HepG2 (cell line): ENCODE measurements around the gene COBLL1. TPM values are rescaled to one million over a fixed set of nuclear protein-coding genes. Genes with fewer than 3 reads are reported as not detected.
A peak's percentile ranks its signal among the peaks of the same experiment; 100 is the strongest.

ENCODE experiments used
- ARHGAP35 ChIP-seq: sonication (generic); formaldehyde crosslinking; IDR thresholded peaks from 2 replicates; pipeline ENCODE4 v1.9.0; 2022; ENCODE audit warnings: mild to moderate bottlenecking, inconsistent platforms, moderate library complexity, missing genetic modification reagents, borderline replicate concordance
- ARNT2 ChIP-seq: sonication (generic); formaldehyde crosslinking; IDR thresholded peaks from 2 replicates; pipeline ENCODE4 v1.8.0; 2022; ENCODE audit warnings: mild to moderate bottlenecking, low read depth, missing genetic modification reagents, moderate library complexity
- CBX1 ChIP-seq: IDR thresholded peaks from one replicate; pipeline ENCODE4 v1.6.1; 2016; ENCODE audit warnings: antibody characterized with exemption, low read depth
- CHD4 ChIP-seq: fragments of 200-600 bp; sonication (generic); IDR thresholded peaks from 2 replicates; pipeline ENCODE4 v1.7.0; 2017; ENCODE audit warnings: mild to moderate bottlenecking, low read length, borderline replicate concordance
- DZIP1 ChIP-seq: sonication (generic); formaldehyde crosslinking; IDR thresholded peaks from 2 replicates; pipeline ENCODE4 v1.5.0; 2020; ENCODE audit warnings: mild to moderate bottlenecking, missing genetic modification reagents
- PAX8 ChIP-seq: sonication (generic); formaldehyde crosslinking; IDR thresholded peaks from 2 replicates; pipeline ENCODE4 v1.8.0; 2022; ENCODE audit warnings: mild to moderate bottlenecking, missing genetic modification reagents, borderline replicate concordance
- PLSCR1 ChIP-seq: sonication (generic); formaldehyde crosslinking; IDR thresholded peaks from 2 replicates; pipeline ENCODE4 v1.5.0; 2020; ENCODE audit warnings: missing genetic modification reagents, mild to moderate bottlenecking, borderline replicate concordance
- RORA ChIP-seq: sonication (generic); formaldehyde crosslinking; IDR thresholded peaks from 2 replicates; pipeline ENCODE4 v1.5.0; 2020; ENCODE audit warnings: mild to moderate bottlenecking, missing genetic modification reagents, moderate library complexity
- SETDB1 ChIP-seq: sonication (generic); formaldehyde crosslinking; IDR thresholded peaks from 2 replicates; pipeline ENCODE4 v1.5.1; 2020; ENCODE audit warnings: missing genetic modification reagents, mild to moderate bottlenecking, borderline replicate concordance
- SIX4 ChIP-seq: sonication (generic); formaldehyde crosslinking; IDR thresholded peaks from 2 replicates; pipeline ENCODE4 v1.4.0; 2020; ENCODE audit warnings: missing genetic modification reagents
- SOX6 ChIP-seq, 2 experiments: fragments of 450-650 bp in 1 of 2; sonication (generic) in 1 of 2; formaldehyde crosslinking in 1 of 2; IDR thresholded peaks; 2 replicates each; pipeline versions ENCODE4 v1.4.0 to v1.6.1; 2017 to 2020; ENCODE audit warnings: antibody characterized with exemption in 1 of 2, mild to moderate bottlenecking in 1 of 2, missing genetic modification reagents in 1 of 2
- SPEN ChIP-seq: sonication (generic); formaldehyde crosslinking; IDR thresholded peaks from 2 replicates; pipeline ENCODE4 v1.5.1; 2020; ENCODE audit warnings: low read depth, mild to moderate bottlenecking, missing genetic modification reagents
- SRY ChIP-seq: sonication (generic); formaldehyde crosslinking; IDR thresholded peaks from 2 replicates; pipeline ENCODE4 v1.8.0; 2022; ENCODE audit warnings: mild to moderate bottlenecking, missing genetic modification reagents
- ZFYVE20 ChIP-seq: sonication (generic); formaldehyde crosslinking; IDR thresholded peaks from 2 replicates; pipeline ENCODE4 v1.8.0; 2023; ENCODE audit warnings: low read depth, mild to moderate bottlenecking, moderate library complexity, missing genetic modification reagents, borderline replicate concordance
- ZNF235 ChIP-seq: sonication (generic); formaldehyde crosslinking; IDR thresholded peaks from 2 replicates; pipeline ENCODE4 v1.8.1; 2023; ENCODE audit warnings: mild to moderate bottlenecking, missing genetic modification reagents, borderline replicate concordance
- ZNF512B ChIP-seq: sonication (generic); formaldehyde crosslinking; IDR thresholded peaks from 2 replicates; pipeline ENCODE4 v1.5.1; 2020; ENCODE audit warnings: missing genetic modification reagents, mild to moderate bottlenecking, borderline replicate concordance
- ZNF644 ChIP-seq: IDR thresholded peaks from 2 replicates; pipeline ENCODE4 v1.6.1; 2016; ENCODE audit warnings: low read depth
- ZNF746 ChIP-seq: sonication (generic); formaldehyde crosslinking; IDR thresholded peaks from 2 replicates; pipeline ENCODE4 v1.8.0; 2022; ENCODE audit warnings: mild to moderate bottlenecking, missing genetic modification reagents
- ZNF772 ChIP-seq: sonication (generic); formaldehyde crosslinking; IDR thresholded peaks from 2 replicates; pipeline ENCODE4 v1.5.0; 2020; ENCODE audit warnings: mild to moderate bottlenecking, missing genetic modification reagents
- ZSCAN30 ChIP-seq: sonication (generic); formaldehyde crosslinking; IDR thresholded peaks from 2 replicates; pipeline ENCODE4 v1.5.0; 2020; ENCODE audit warnings: mild to moderate bottlenecking, missing genetic modification reagents
- polyA plus RNA-seq, 8 experiments: library from polyadenylated mRNA; depleted of rRNA in 3 of 8; stranded (reverse) in 7 of 8; unstranded in 1 of 8; fragments of >200 nt; fragmentation: Illumina TruSeq in 4 of 8; extraction: Trizol in 4 of 8; gene quantifications; 2 replicates each; pipeline versions ENCODE4 v1.2.1 to v1.2.3, GENCODE V29; 2011 to 2016; ENCODE audit warnings: low read depth in 4 of 8, missing spikeins in 1 of 8, mixed read lengths in 1 of 8; ENCODE audit not compliant: insufficient read depth in 1 of 8
- total RNA-seq, 5 experiments: library from RNA; depleted of rRNA; stranded (reverse); fragments of >200 nt; fragmentation: Illumina TruSeq; extraction: Trizol; gene quantifications; 2 replicates each; pipeline ENCODE4 v1.2.3, GENCODE V29; 2016; ENCODE audit warnings: low read depth in 1 of 5
- TF ChIP-seq, protein P1 (sequence below): sonication (generic); formaldehyde crosslinking; IDR thresholded peaks from 2 replicates; pipeline ENCODE4 v1.8.0; 2022; ENCODE audit warnings: missing genetic modification reagents, mild to moderate bottlenecking, borderline replicate concordance

COBLL1 gene
- total and polyA plus RNA-seq, 2 of the 13 experiments (the other 11 are each of a cell fraction or from before 2014, with no cell fraction given), result 32.6 to 86.8 TPM

DNA sequence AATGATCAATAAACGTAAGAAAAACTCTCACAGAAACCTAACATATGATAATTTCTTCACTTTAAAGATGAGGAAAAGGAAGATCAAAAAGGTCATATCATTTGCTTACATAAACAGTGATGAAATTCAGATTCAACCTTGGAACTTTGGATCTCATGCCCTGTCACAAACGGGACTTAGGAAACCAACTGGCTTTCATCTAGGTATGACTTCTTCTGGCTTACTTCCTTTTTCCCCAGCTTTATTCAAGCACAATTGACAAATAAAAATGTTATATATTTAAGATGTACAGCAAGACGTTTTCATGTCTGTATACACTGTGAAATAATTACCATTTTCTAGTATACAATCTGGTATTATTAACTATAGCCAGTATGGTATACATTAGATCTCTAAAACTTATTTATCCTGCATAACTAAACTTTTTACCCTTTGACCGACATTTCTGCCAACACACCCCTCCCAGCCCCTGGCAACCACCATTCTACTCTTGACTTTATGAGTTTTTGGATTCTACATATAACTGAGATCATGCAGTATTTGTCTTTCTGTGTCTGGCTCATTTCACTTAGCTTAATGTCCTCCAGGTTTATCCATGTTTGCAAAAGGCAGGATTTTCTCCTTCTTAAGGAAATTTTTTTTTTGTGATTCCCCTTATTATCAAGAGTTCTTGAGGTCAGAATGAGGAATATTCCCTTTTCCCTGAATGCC is 46.0 kb upstream of the COBLL1 start (continued):
- TF ChIP-seq ZNF644 (CRISPR knock-in tag) (peak; percentile 94), SETDB1 (CRISPR knock-in tag) (no peak), SIX4 (CRISPR knock-in tag) (peak; percentile 66; the same call in 1 of the 2 replicates), ARNT2 (CRISPR knock-in tag) (no peak), ZNF235 (CRISPR knock-in tag) (no peak), ARHGAP35 (CRISPR knock-in tag) (no peak), SOX6 (IDR thresholded peaks at IDR 0.05) (no peak), SOX6 (CRISPR knock-in tag; IDR thresholded peaks at IDR 0.05) (peak; percentile 93), PAX8 (no peak), ZNF512B (CRISPR knock-in tag) (no peak), SRY (CRISPR knock-in tag) (no peak), ZNF746 (no peak), CBX1 (no peak), ZFYVE20 (CRISPR knock-in tag) (no peak), ZNF772 (CRISPR knock-in tag) (no peak), PLSCR1 (CRISPR knock-in tag) (no peak), ZSCAN30 (CRISPR knock-in tag) (no peak), DZIP1 (CRISPR knock-in tag) (no peak), SPEN (CRISPR knock-in tag) (no peak), CHD4 (peak; percentile 68; the same call in 1 of the 2 replicates), RORA (CRISPR knock-in tag) (no peak)
- TF ChIP-seq, protein P1, sequence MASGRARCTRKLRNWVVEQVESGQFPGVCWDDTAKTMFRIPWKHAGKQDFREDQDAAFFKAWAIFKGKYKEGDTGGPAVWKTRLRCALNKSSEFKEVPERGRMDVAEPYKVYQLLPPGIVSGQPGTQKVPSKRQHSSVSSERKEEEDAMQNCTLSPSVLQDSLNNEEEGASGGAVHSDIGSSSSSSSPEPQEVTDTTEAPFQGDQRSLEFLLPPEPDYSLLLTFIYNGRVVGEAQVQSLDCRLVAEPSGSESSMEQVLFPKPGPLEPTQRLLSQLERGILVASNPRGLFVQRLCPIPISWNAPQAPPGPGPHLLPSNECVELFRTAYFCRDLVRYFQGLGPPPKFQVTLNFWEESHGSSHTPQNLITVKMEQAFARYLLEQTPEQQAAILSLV (CRISPR knock-in tag), result no peak
